Activated CD4-positive, CD25-positive, alpha-beta regulatory T cell (primary cell): ENCODE results near the gene TM7SF2.
A peak's percentile ranks its signal among the peaks of the same experiment; 100 is the strongest.

Experiments
- DNase-seq, 4 experiments: peaks; one replicate each; lab custom pipeline; 2025; lab: John Stamatoyannopoulos, UW

TM7SF2 gene

GRCh38 chr11:65090628-65091027 lies 21.0 kb upstream of the TM7SF2 start:
- DNase-seq: no peak

- DNase-seq: no peak
These were observed 16.2 kb upstream of the TM7SF2 start for GRCh38 chr11:65095427-65095826.

GRCh38 chr11:65095974-65096806 lies 15.5 kb upstream of the TM7SF2 start, which contains the start of gene VPS51:
Gene VPS51, plus strand, starts transcription at chr11:65096214. Its CDS starts 37 bp downstream, at chr11:65096251.
- DNase-seq: peak; percentile 61 to 75 (median 68)

- DNase-seq: no peak
These were observed 14.7 kb upstream of the TM7SF2 start for GRCh38 chr11:65096926-65097325.

- DNase-seq: no peak
These were observed 10.9 kb upstream of the TM7SF2 start for GRCh38 chr11:65100674-65101350.

GRCh38 chr11:65102142-65103095 lies 9.3 kb upstream of the TM7SF2 start:
- DNase-seq: no peak

- DNase-seq: no peak
These were observed 8.2 kb upstream of the TM7SF2 start for GRCh38 chr11:65103476-65103875.

GRCh38 chr11:65104628-65105027 lies 7.0 kb upstream of the TM7SF2 start:
- no peak for DNase-seq

- DNase-seq: no peak
These were observed 4.6 kb upstream of the TM7SF2 start for GRCh38 chr11:65107078-65107477.

GRCh38 chr11:65107751-65108468 lies 3.8 kb upstream of the TM7SF2 start:
- no peak for DNase-seq

GRCh38 chr11:65108469-65109123 lies 3.1 kb upstream of the TM7SF2 start:
- DNase-seq: no peak

- DNase-seq: no peak
These were observed 2.2 kb upstream of the TM7SF2 start for GRCh38 chr11:65109231-65110198.

GRCh38 chr11:65110354-65110861 lies 1.3 kb upstream of the TM7SF2 start:
- DNase-seq: peak; percentile 83 to 99 (median 92)

GRCh38 chr11:65111159-65111743 lies 421 bp upstream of the TM7SF2 start:
- no peak for DNase-seq

- peak; percentile 44 to 70 (median 61) for DNase-seq
These were observed 1.1 kb downstream of the TM7SF2 start for GRCh38 chr11:65112546-65113360.

- no peak for DNase-seq
These were observed 1.7 kb downstream of the TM7SF2 start for GRCh38 chr11:65113361-65113756.

- no peak for DNase-seq
These were observed 2.2 kb downstream of the TM7SF2 start for GRCh38 chr11:65113839-65114238.

- no peak for DNase-seq
These were observed 3.0 kb downstream of the TM7SF2 start for GRCh38 chr11:65114538-65115171.
